KG1 (cell line): ENCODE measurements around the gene ELK3.

Experiments used
- DNase-seq: peaks from one replicate; lab custom pipeline; 2025; lab: John Stamatoyannopoulos, UW

The ELK3 gene

DNA sequence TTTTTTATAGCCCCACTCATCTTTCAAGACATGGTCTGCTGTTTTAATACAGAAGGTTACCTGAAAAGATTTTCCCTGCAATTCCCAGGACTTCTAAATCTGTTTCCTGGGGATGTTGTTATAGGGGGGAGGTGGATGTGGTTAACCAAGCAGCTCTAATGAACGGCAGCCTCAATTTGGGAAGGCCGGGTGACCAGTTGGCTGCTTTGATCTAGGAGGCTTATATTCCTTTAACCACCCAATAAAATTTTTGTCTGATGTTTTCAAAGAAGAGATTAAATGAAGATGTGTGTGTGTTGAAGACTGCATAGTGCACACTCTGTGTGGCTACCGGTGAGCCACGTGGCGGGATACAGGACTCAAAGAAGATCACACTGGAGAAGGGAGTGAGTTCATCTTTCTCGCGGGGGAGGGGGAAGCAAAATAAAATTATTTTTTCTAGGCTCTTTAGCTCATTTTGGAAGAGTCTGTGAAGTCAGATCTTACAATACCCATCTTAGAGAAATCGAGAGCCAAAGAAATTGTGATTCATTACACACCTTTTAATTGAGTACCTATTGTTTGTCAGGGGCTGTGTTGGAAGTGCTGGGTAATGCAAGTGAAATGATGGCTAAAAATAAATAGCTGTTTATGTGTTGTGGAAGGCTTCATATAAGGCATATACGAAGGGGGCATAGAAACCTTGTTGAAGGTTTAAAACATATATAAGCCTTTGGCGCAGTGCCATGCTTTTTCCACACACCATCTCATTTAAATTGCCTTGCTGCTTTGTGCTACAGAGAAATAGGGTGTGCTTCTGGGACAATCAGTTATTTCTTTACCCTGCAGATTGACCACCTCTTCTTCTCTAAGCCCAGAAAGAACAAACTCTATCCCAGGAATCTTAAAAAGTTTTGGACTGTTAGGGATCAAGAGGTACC lies 18.5 kb downstream of the ELK3 start:
- DNase-seq: no peak

GRCh38 chr12:96213869-96214268 lies 19.7 kb downstream of the ELK3 start:
- no peak for DNase-seq

DNA sequence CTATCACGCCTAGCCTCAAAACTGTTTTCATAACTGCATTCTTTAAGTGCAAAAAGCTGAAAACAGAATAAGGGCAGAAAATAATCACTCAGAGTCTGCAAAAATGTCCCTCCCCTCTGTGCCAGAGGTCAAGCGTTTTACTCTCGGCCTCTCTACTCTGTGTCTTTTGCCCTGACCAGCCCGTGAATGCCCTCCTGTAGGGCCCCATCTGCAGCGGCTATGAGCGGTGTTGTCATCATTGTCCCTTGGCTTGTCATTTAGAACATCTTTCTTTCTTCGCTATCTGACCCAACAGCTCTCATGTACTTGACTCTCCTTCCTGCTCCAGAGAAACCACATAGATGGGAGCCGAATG lies 21.7 kb downstream of the ELK3 start:
- DNase-seq: no peak

DNA sequence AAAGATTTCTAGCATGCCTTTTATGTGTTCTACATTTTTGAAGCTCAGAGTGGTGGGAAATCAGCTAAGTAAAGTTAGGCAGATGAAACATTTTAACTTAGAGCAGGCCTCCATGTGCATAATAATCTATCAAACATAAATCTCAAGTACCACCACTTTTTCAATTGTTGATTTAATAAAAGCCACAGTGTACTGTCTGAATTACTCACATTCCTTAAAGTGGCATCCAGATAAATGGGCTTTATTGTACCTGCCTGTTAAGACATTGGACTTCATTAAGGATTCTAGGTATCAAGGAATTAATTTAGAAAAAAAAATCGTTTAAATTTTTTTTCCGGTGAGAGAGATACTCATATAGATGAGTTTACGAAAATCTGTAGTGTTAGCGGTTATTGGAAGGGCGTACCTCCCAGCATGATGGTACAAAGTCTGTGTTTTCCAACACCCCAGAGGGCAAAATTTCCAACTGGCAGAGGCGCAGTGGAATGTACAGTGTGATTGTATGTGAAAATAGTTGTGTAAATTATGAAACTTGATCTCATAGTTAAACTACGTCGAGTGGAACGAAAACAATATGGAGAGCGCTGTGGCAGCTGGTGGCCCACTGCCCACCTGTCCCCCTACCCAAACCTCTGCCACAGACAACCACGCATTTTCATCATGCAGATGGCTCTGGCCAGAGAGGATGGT lies 25.0 kb downstream of the ELK3 start:
- DNase-seq: no peak

- DNase-seq: no peak
These were observed 25.6 kb downstream of the ELK3 start for GRCh38 chr12:96219700-96220206.

DNA sequence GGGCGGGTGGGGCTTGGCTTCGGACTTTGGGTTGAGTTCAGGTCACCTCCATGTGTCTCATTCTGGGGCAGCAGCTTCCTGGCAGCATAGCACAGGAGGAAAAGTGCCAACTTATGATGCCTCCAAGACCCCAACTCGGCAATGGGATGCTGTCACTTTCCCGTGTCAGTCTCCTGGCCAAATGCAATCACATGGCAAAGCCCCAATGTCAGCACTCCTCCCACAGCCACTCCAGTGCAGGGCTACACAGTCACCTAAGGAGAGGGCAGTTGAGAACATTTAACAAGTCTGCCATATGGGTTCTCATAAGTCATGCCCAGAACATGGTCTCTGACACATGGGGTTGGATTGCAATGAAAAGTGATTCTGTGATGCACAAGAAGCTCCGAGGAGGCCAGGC lies 26.7 kb downstream of the ELK3 start:
- no peak for DNase-seq

DNA sequence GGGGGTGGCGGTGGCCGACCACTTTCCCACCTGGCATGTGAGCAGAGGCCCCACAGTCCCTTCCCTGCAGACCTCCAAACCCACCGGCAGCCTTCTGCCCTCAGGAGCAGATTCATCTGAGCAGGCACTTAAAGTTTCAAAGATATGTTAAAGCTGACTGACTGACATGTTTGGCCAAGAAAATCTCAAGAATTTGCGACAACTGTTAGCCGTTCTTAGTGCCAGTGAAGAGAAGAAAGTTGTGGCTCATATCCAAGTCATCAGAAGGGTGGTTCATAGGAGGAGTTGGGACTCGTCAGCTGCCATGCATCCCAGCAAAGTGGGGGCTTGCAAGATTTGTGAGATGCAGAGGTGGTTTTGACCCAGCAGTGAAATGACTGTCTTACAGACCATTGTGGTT lies 27.2 kb downstream of the ELK3 start:
- no peak for DNase-seq

DNA sequence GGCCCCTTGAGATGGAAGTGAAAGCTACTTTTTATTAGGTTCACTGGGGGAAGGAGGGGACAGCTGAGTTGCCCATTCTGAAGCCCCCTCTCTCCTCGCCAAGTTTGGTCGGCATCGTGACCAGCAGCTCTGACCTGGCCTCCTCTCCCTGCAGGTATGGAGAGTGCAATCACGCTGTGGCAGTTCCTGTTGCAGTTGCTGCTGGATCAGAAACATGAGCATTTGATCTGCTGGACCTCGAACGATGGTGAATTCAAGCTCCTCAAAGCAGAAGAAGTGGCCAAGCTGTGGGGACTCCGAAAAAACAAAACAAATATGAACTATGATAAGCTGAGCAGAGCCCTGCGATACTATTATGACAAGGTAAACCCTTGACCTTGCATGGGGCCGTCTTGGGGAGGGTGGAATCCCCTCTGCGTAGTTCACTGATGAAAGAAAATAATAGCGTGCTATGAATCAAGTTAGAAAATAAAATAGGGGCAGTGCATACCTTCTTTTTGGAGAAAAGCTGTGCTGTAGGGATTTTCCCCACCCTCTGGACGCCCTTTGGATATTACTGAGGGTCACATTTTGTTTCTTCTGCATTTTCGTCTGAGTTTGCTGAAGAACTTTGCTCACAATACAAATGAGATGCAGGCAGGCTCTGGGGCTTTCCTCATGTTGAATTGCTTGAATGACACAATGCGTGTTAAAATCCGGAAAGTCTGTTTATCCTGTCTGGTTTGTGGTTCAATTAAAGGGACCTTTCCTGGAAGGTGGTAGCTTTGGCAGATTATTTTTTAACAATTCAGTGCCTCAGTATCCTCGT lies 29.4 kb downstream of the ELK3 start:
- no peak for DNase-seq

DNA sequence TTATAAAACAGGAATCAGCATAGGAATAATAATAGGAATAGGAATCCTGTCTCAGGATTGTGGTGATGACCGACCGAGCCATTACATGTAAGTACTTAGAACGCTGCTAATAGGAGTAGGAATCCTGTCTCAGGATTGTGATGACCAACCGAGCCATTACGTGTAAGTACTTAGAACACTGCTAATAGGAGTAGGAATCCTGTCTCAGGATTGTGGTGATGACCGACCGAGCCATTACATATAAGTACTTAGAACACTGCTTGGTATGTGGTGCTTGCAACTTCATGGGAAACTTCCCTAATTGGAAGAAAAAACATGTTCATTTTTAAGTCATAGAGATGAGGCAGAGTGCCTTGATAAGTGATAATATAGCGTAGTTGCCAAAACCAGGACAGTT lies 30.0 kb downstream of the ELK3 start:
- no peak for DNase-seq

- DNase-seq: no peak
These were observed 31.1 kb downstream of the ELK3 start for GRCh38 chr12:96225044-96225855.

GRCh38 chr12:96225994-96226399 lies 31.8 kb downstream of the ELK3 start:
- no peak for DNase-seq

GRCh38 chr12:96226401-96226800 lies 32.2 kb downstream of the ELK3 start:
- no peak for DNase-seq

- no peak for DNase-seq
These were observed 32.7 kb downstream of the ELK3 start for GRCh38 chr12:96226801-96227348.

DNA sequence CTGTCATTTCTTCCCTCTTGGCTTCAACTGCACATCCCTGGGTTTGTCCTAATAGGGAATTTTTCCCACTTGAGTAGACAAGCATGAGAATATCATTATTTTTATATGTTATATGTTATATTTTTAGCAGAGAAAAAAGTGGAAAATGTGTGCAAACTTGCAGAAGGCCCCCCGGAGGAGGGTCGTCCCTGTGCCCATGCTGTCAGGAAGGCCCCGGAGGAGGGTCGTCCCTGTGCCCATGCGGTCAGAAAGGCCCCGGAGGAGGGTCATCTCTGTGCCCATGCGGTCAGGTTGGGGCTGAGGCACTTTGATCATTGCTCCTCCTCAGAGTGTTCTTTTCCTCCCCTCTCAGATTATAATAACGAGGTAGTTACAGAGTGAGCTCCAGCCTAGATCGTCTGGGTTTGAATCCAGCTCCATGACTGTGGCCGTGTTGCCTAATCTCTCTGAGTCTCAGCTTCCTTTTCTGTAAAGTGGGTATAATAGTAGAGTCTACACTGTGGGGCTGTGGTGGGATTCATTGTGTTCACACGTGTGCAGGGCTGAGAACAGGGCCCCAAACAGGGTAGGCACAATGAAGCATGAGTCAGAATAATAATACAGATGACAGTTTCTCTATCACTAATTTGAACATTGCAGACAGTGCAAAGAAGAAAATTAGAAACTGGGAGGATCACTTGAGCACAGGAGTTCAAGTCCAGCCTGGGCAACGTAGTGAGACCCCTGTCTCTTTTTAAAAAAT lies 33.4 kb downstream of the ELK3 start:
- no peak for DNase-seq

GRCh38 chr12:96228566-96229248 lies 34.5 kb downstream of the ELK3 start:
- DNase-seq: no peak

GRCh38 chr12:96230646-96231045 lies 36.5 kb downstream of the ELK3 start:
- DNase-seq: no peak

DNA sequence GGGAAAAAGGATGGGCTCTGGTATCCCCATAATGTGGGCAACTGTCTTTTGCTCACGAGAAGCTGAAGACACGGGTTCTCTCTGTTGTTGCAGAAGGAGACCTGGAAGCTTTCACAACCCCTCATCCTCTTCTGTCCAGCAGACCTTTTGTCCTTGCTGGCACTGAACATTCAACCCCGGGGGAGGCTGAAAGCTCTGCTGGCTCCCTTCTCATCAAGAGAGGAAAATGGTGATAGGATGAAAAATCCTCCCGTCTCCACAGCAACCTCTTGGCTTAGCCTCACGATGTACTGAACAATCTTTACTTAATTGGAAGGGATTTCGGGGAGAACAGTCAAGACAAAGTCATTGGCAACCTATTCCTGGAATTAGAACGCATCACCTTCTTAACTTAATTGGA lies 39.0 kb downstream of the ELK3 start:
- no peak for DNase-seq

- no peak for DNase-seq
These were observed 39.8 kb downstream of the ELK3 start for GRCh38 chr12:96233939-96234461.

- DNase-seq: no peak
These were observed 40.7 kb downstream of the ELK3 start for GRCh38 chr12:96234591-96235483.
